VCaP (cell line): ENCODE measurements around the gene DLST.
"Not testable (repeated sequence)": the region's sequence is repeated elsewhere in the genome, so short reads cannot be mapped to it uniquely, and the experiment has no call there.

Experiments
- H3K27ac ChIP-seq: fragments of 450-650 bp; 2 replicates; pipeline ENCODE4 v1.5.1; 2017
- TF ChIP-seq, protein P1 (sequence below): fragments of 450-650 bp; conservative IDR thresholded peaks from 2 replicates; pipeline ENCODE4 v1.5.1; 2017; ENCODE audit warnings: mild to moderate bottlenecking, moderate library complexity

DLST gene

DNA sequence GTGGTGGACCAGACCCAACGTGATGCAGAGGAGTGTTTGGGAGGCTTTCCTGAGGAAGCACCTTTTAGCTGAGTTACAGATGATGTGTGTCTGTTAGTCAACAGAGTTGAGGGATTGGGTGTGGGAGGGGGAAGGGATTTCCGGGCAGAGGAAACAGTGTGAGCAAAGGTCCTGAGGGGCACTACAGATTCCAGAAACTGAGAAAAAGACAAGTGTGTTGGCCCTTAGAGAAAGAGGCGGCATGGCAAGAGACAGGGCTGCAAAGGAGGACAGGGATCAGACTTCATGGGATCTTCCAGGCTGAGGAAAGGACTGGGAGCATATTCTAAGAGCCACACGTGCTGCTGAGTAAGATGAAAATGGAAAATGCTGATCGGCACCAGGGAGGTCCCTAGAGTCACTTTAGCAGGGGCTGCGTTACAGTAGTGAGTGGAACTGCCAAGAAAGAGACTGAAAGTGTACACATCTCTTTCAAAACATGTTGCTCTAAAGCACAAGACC, 50.7 kb downstream of the DLST start:
- TF ChIP-seq, protein P1, sequence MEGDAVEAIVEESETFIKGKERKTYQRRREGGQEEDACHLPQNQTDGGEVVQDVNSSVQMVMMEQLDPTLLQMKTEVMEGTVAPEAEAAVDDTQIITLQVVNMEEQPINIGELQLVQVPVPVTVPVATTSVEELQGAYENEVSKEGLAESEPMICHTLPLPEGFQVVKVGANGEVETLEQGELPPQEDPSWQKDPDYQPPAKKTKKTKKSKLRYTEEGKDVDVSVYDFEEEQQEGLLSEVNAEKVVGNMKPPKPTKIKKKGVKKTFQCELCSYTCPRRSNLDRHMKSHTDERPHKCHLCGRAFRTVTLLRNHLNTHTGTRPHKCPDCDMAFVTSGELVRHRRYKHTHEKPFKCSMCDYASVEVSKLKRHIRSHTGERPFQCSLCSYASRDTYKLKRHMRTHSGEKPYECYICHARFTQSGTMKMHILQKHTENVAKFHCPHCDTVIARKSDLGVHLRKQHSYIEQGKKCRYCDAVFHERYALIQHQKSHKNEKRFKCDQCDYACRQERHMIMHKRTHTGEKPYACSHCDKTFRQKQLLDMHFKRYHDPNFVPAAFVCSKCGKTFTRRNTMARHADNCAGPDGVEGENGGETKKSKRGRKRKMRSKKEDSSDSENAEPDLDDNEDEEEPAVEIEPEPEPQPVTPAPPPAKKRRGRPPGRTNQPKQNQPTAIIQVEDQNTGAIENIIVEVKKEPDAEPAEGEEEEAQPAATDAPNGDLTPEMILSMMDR = no peak
- no peak overlapping the region for H3K27ac ChIP-seq

DNA sequence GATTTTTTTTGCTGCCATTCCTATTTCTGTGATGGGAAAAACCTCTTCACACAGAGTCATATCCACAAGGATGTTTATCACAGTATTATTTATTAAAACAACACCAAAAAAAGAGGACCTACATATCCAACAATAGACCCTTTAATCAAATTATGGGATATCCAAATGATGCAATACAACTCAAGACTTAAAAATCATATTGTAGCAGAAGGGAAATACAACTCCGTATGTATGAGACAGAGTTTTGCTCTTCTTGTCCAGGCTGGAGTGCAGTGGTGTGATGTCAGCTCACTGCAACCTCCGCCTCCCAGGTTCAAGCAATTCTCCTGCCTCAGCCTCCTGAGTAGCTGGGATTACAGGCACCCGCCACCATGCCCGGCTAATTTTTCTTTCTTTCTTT, 51.2 kb downstream of the DLST start:
- not testable (repeated sequence) for H3K27ac ChIP-seq

DNA sequence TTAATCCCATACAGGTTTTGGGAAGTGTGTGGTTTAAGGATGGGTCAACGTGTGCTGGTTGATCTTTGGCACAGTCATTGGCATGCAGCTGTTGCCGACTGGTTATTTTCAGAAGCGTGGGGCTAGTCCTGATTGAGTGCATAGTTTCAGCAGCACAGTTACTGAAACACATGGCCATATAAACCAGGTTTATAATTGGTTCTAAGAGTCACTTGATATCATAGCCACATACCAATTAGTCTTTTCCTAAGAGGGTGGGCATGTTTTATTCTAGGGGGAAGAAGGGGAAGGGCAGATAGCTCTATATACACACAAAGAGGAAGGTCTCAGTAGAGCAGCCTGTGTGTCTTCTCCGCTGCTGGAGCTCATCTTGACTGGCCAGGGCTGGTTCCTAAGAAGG, 52.3 kb downstream of the DLST start:
- no peak overlapping the region for H3K27ac ChIP-seq
- TF ChIP-seq, protein P1 = no peak

DNA sequence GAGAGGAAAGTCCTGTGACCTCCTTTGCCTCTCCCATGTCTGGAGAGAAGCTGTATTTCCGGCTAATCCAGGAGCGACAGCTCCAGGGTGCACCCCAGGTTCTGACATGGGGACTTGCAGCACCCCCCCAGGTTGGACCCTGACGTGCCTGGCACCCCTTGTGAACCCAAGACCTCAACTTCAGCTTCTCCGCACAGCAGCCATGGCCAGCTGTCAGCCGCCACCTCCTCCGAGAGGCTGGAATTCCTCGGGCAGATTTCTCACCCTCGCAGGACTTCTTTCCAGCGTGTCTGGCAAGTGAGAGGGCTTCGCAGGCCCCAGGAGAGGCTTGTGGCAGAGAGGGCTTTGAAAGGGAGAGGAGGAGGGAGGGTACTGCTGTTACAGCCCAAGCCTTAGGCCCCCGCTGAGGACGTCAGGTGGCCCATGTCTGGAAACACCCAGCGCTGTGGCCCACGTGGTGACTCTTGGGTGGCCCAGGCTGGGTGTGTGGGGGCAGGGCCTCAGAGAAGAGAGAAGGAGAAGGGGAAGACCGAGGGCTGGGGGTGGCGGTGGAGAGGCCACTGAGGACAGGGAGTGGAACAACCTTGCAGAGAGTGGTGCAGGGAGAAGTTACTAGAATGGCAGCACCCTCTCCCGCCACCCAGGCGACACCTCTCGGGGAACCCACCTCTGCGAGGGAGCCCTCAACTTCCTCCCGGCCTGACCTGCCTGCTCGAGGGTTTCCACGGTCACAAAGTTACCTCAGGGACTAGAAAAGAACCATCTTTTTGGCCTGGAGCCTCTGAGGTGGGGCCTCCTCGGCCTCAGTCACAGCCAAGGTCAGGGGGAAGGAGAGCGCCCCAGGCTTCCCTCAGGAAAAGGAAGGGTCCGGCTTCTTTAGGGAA, 53.0 kb downstream of the DLST start:
- no peak overlapping the region for H3K27ac ChIP-seq
- TF ChIP-seq, protein P1 = no peak

DNA sequence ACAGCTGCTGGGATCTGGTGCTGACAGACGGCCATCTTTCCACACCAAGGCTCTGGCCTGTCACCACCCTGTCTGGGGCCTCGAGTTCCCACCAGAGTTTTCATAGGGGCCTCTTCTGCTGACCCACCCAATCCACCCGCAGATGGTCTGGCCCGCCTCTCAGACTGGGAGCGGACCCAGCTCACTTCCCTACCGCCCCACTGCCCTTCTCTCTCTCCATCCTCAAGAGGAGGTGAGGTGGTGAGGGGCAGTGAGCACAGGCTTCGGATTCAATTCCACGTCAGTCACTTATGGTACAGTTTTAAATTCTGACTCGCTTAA, 53.6 kb downstream of the DLST start:
- H3K27ac ChIP-seq = no peak overlapping the region
- TF ChIP-seq, protein P1 = no peak

DNA sequence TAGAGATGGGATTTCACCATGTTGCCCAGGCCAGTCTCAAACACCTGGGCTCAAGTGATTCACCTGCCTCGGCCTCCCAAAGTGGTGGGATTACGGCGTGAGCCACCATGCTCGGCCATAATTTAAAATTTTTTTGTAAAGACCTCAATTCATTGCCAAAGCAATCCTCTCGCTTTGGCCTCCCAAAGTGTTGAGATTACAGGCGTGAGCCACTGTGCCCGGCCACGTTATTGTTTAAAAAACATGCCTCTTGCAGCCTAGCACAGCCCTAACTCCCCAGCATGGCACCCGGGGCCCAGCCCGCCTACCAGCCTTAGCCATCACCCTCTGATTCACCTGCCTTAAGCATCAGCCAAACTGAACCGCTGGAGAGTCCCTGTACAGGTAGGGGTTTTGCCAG, 54.4 kb downstream of the DLST start:
- no peak overlapping the region for H3K27ac ChIP-seq
- TF ChIP-seq, protein P1 = no peak

DNA sequence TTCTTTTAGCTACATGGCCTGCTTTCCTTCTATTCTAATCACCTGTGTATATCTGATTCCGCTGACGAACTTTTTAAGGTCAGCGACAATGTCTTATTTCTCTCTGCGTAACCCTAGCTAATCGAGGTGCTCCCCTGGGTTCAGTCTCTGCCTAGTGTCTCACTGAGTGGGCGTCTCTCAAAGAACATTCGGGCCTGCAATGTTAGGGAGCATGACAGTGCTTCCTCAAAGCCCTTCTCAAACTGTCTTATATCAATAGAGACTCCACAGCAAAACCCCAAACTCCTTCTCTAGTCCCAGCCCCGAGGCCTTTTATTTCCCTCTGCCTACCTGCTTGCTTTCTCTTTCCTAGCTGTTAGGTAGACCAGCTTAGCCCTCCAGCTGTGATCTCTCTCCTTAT, 55.0 kb downstream of the DLST start:
- H3K27ac ChIP-seq = no peak overlapping the region
- TF ChIP-seq, protein P1 = no peak

DNA sequence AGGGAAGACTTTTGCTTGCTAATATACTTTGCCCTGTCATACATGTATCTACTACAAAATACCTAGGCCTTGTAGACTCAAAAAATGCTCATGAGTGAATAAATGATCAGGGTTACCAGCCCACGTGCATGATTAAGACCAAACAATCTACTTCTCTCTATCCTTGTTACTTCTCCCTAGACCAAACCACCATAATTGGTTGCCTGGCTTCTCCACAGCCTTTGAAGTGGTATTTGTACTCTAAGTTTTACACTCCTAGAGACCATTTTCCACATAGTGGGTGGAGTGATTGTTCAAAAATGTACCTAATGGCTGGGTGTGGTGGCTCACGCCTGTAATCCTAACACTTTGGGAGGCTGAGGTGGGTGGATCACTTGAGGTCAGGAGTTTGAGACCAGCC, 55.5 kb downstream of the DLST start:
- H3K27ac ChIP-seq = no peak overlapping the region
- TF ChIP-seq, protein P1 = no peak
